Loucy (cell line): ENCODE measurements around the gene SLC28A2.

Experiments
- H2AFZ ChIP-seq: fragments of 200-600 bp; sonication (generic); 2 replicates; pipeline ENCODE4 v1.6.0; 2016; ENCODE audit warnings: antibody characterized with exemption, mild to moderate bottlenecking, low read length, moderate library complexity
- H3F3A ChIP-seq: fragments of 200-600 bp; 2 replicates; pipeline ENCODE4 v1.6.0; 2016; ENCODE audit warnings: antibody characterized with exemption, low read depth, mild to moderate bottlenecking
- H3K27me3 ChIP-seq: fragments of 200-600 bp; sonication (generic); 2 replicates; pipeline ENCODE4 v1.6.1; 2014; ENCODE audit warnings: low read length, mild to moderate bottlenecking; ENCODE audit not compliant: insufficient read depth, poor library complexity, severe bottlenecking
- H3K36me3 ChIP-seq: fragments of 200-600 bp; sonication (generic); 2 replicates; pipeline ENCODE4 v1.6.1; 2016; ENCODE audit warnings: low read length; ENCODE audit not compliant: insufficient read depth
- H3K4me1 ChIP-seq: fragments of 200-600 bp; sonication (generic); 2 replicates; pipeline ENCODE4 v1.5.1; 2014; ENCODE audit warnings: low read length, mild to moderate bottlenecking; ENCODE audit not compliant: insufficient read depth, poor library complexity, severe bottlenecking
- H3K4me2 ChIP-seq: fragments of 200-600 bp; sonication (generic); 2 replicates; pipeline ENCODE4 v1.6.0; 2014; ENCODE audit warnings: antibody characterized with exemption, low read length, low read depth, mild to moderate bottlenecking; ENCODE audit not compliant: poor library complexity, severe bottlenecking
- H3K4me3 ChIP-seq: fragments of 200-600 bp; sonication (generic); 2 replicates; pipeline ENCODE4 v1.5.1; 2014; ENCODE audit warnings: low read length, mild to moderate bottlenecking, mixed read lengths; ENCODE audit not compliant: poor library complexity, severe bottlenecking
- H3K79me2 ChIP-seq: fragments of 200-600 bp; sonication (generic); 2 replicates; pipeline ENCODE4 v1.6.1; 2014; ENCODE audit warnings: low read length; ENCODE audit not compliant: insufficient read depth
- H3K9ac ChIP-seq: fragments of 200-600 bp; sonication (generic); 2 replicates; pipeline ENCODE4 v1.6.0; 2014; ENCODE audit warnings: mild to moderate bottlenecking, low read depth, low read length, moderate library complexity; ENCODE audit not compliant: poor library complexity, severe bottlenecking
- H3K9me2 ChIP-seq: fragments of 200-600 bp; sonication (generic); replicated peaks from 2 replicates; pipeline ENCODE4 v1.6.1; 2016; ENCODE audit warnings: low read depth, low read length, mixed read lengths
- H3K9me3 ChIP-seq: fragments of 200-600 bp; sonication (generic); 2 replicates; pipeline ENCODE4 v1.6.1; 2014; ENCODE audit warnings: mild to moderate bottlenecking, antibody characterized with exemption, low read length, low read depth; ENCODE audit not compliant: insufficient read depth
- H4K20me1 ChIP-seq: fragments of 200-600 bp; sonication (generic); 2 replicates; pipeline ENCODE4 v1.6.0; 2014; ENCODE audit warnings: antibody characterized with exemption, low read length, mild to moderate bottlenecking; ENCODE audit not compliant: insufficient read depth, poor library complexity, severe bottlenecking
- EZH2phosphoT487 ChIP-seq: fragments of 200-600 bp; IDR thresholded peaks from 2 replicates; pipeline ENCODE4 v1.6.1; 2018; ENCODE audit warnings: antibody characterized with exemption, mild to moderate bottlenecking, moderate library complexity, borderline replicate concordance
- TF ChIP-seq, protein P1 (sequence below): fragments of 200-600 bp; sonication (generic); conservative IDR thresholded peaks from 2 replicates; pipeline ENCODE4 v1.5.1; 2014; ENCODE audit warnings: mild to moderate bottlenecking, antibody characterized with exemption, low read length

The SLC28A2 gene

DNA sequence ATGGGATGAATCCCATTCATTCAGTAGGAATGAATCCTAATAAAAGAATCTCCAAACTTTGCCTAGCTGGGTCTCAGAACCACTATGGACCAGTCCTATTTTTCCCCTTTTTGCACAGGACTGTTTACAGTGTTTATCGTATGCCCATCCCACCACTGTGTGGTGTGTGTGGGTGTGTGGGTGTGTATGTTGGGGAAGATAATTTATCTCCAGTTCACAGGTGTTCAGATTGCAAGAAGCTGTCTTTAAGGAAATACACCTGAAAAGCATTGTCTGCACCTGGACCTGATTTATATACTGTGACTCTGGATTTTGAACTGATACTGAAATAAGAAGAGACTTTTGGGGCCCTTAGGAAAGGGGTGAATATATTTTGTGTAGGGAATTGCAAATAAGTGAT, 39.5 kb upstream of the SLC28A2 start:
- H3K27me3 ChIP-seq, result no peaks in the 10 kb centered on the region
- TF ChIP-seq EZH2phosphoT487, result no peak
- TF ChIP-seq, protein P1, sequence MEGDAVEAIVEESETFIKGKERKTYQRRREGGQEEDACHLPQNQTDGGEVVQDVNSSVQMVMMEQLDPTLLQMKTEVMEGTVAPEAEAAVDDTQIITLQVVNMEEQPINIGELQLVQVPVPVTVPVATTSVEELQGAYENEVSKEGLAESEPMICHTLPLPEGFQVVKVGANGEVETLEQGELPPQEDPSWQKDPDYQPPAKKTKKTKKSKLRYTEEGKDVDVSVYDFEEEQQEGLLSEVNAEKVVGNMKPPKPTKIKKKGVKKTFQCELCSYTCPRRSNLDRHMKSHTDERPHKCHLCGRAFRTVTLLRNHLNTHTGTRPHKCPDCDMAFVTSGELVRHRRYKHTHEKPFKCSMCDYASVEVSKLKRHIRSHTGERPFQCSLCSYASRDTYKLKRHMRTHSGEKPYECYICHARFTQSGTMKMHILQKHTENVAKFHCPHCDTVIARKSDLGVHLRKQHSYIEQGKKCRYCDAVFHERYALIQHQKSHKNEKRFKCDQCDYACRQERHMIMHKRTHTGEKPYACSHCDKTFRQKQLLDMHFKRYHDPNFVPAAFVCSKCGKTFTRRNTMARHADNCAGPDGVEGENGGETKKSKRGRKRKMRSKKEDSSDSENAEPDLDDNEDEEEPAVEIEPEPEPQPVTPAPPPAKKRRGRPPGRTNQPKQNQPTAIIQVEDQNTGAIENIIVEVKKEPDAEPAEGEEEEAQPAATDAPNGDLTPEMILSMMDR, result no peak
- H3K79me2 ChIP-seq, result no peaks in the 10 kb centered on the region
- no peaks in the 10 kb centered on the region for H3K4me1 ChIP-seq
- H3K9me2 ChIP-seq, result no peaks in the 10 kb centered on the region
- H3K36me3 ChIP-seq, result no peaks in the 10 kb centered on the region
- H3K4me2 ChIP-seq, result no peak overlapping the region
- H3K9ac ChIP-seq, result no peak overlapping the region
- no peaks in the 10 kb centered on the region for H3F3A ChIP-seq
- no peak overlapping the region for H2AFZ ChIP-seq
- no peaks in the 10 kb centered on the region for H3K9me3 ChIP-seq
- no peaks in the 10 kb centered on the region for H4K20me1 ChIP-seq
- no peak overlapping the region for H3K4me3 ChIP-seq

DNA sequence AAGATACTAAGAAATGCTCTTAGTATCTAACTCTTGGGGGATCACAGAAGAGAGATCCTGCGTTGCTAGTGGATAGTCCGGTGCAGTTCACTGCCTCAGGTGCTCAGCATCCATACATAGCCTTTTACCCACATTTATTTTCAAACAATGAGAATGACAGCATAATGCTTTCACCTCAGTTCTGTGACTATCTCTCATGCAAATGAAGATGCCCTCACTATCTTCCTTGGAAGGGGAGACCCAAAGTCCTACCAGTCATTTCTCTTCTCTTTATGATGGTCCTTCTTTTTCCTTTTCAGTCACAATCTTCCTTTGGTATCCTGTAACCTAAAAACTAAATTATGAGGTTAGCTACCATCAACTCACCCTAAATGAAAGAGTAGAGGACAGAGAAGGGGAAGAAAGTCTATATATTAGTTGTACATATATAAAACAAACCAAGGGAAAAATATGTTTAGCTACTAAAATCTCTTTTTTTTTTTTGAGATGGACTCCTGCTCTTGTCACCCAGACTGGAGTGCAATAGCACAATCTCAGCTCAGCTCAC, 30.9 kb upstream of the SLC28A2 start:
- no peaks in the 10 kb centered on the region for H3K79me2 ChIP-seq
- no peak overlapping the region for H2AFZ ChIP-seq
- H3K9me2 ChIP-seq, result no peaks in the 10 kb centered on the region
- H3K4me2 ChIP-seq, result no peak overlapping the region
- H4K20me1 ChIP-seq, result no peaks in the 10 kb centered on the region
- H3K9me3 ChIP-seq, result no peaks in the 10 kb centered on the region
- no peak overlapping the region for H3K4me3 ChIP-seq
- no peaks in the 10 kb centered on the region for H3K4me1 ChIP-seq
- no peaks in the 10 kb centered on the region for H3K27me3 ChIP-seq
- no peaks in the 10 kb centered on the region for H3F3A ChIP-seq
- H3K9ac ChIP-seq, result no peak overlapping the region
- no peaks in the 10 kb centered on the region for H3K36me3 ChIP-seq
- TF ChIP-seq, protein P1, result no peak
- TF ChIP-seq EZH2phosphoT487, result no peak

DNA sequence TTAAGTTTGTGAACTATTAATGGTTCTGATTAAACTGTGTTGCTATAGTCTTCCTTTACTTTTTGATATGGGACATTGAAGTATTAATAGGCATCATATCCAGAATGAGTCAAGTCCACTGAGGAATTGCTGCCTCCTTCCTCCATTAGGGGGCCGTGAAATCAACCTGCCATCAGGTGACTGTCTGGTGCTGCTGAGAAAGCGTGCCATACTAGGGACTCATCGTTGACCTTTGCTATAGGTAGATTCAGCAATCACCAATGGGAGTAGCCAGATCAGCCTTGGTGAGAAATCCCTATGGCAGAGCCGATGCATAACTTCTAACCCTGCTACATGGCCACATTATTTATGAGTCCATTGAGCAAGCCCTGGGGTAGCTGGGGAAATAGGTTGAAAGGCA, 30.1 kb upstream of the SLC28A2 start:
- H3K79me2 ChIP-seq, result no peaks in the 10 kb centered on the region
- no peaks in the 10 kb centered on the region for H4K20me1 ChIP-seq
- no peaks in the 10 kb centered on the region for H3K9me2 ChIP-seq
- H2AFZ ChIP-seq, result no peak overlapping the region
- H3K27me3 ChIP-seq, result no peaks in the 10 kb centered on the region
- no peak overlapping the region for H3K9ac ChIP-seq
- H3F3A ChIP-seq, result no peaks in the 10 kb centered on the region
- no peak overlapping the region for H3K4me2 ChIP-seq
- TF ChIP-seq EZH2phosphoT487, result no peak
- TF ChIP-seq, protein P1, result peak; percentile 18; the same call in 1 of the 2 replicates
- no peak overlapping the region for H3K4me3 ChIP-seq
- no peaks in the 10 kb centered on the region for H3K9me3 ChIP-seq
- H3K4me1 ChIP-seq, result no peaks in the 10 kb centered on the region
- no peaks in the 10 kb centered on the region for H3K36me3 ChIP-seq
